Naive thymus-derived CD4-positive, alpha-beta T cell (primary cell): ENCODE results near the gene ERN2. TPM values are rescaled to one million over a fixed set of nuclear protein-coding genes. Genes with fewer than 3 reads are reported as not detected.
A peak's percentile ranks its signal among the peaks of the same experiment; 100 is the strongest.

Experiments used
- ATAC-seq: fragments of 150-1000 bp; cut with Tn5 transposase; 2 replicates; pipeline ENCODE4 v1.10.0; 2021; ENCODE audit warnings: mild to moderate bottlenecking, moderate library complexity
- CTCF ChIA-PET: fragments of 350-600 bp; sonication (Branson Sonifier 250); formaldehyde crosslinking; loops from one replicate; lab custom pipeline; 2021; ENCODE audit warnings: antibody characterized with exemption; lab: Charles Lee
- POLR2A ChIA-PET: fragments of 350-600 bp; sonication (Branson Sonifier 250); formaldehyde crosslinking; loops from one replicate; lab custom pipeline; 2021; ENCODE audit warnings: antibody characterized with exemption, inconsistent platforms; lab: Charles Lee
- DNase-seq, 9 donors: peaks; one replicate each; pipeline versions ENCODE4 v3.0.0 to v3.0.0-alpha.2; 2020 to 2022; ENCODE audit warnings: mixed read lengths in 1 of 9
- H3K27ac ChIP-seq: one replicate; pipeline ENCODE4 v1.7.0; 2013; ENCODE audit warnings: mild to moderate bottlenecking, low read depth, low read length, moderate library complexity
- H3K27me3 ChIP-seq, 2 donors: one replicate each; pipeline ENCODE4 v1.7.0; 2013; ENCODE audit warnings: low read length in 2 of 2, mild to moderate bottlenecking in 2 of 2, moderate library complexity in 2 of 2; ENCODE audit not compliant: control insufficient read depth in 2 of 2, insufficient read depth in 2 of 2
- H3K36me3 ChIP-seq, 3 experiments: 1 replicate in 2 of 3; 2 replicates in 1 of 3; pipeline ENCODE4 v1.7.0; 2013; ENCODE audit warnings: low read length in 3 of 3, mild to moderate bottlenecking in 3 of 3, moderate library complexity in 1 of 3; ENCODE audit not compliant: insufficient read depth in 3 of 3, control insufficient read depth in 2 of 3
- H3K4me1 ChIP-seq, 2 donors: one replicate each; pipeline ENCODE4 v1.7.0; 2013; ENCODE audit warnings: low read length in 2 of 2, mild to moderate bottlenecking in 2 of 2, moderate library complexity in 1 of 2; ENCODE audit not compliant: control insufficient read depth in 2 of 2, insufficient read depth in 2 of 2
- H3K4me3 ChIP-seq: 2 replicates; pipeline ENCODE4 v1.7.0; 2013; ENCODE audit warnings: mild to moderate bottlenecking, low read length
- H3K9me3 ChIP-seq, 3 experiments: 1 replicate in 2 of 3; 2 replicates in 1 of 3; pipeline ENCODE4 v1.7.0; 2013; ENCODE audit warnings: low read length in 3 of 3; ENCODE audit not compliant: control insufficient read depth in 2 of 3
- H3K27ac Mint-ChIP-seq, 9 donors: one replicate each; pipeline ENCODE4 v1.8.0; 2020 to 2022; ENCODE audit warnings: mixed read lengths in 9 of 9, mild to moderate bottlenecking in 8 of 9, moderate library complexity in 5 of 9, inconsistent platforms in 2 of 9
- H3K27me3 Mint-ChIP-seq, 5 donors: one replicate each; pipeline ENCODE4 v1.8.0; 2021 to 2022; ENCODE audit warnings: mixed read lengths in 5 of 5, mild to moderate bottlenecking in 1 of 5
- H3K36me3 Mint-ChIP-seq, 5 donors: one replicate each; pipeline ENCODE4 v1.8.0; 2020 to 2022; ENCODE audit warnings: mixed read lengths in 5 of 5, mild to moderate bottlenecking in 3 of 5, inconsistent platforms in 1 of 5
- H3K4me1 Mint-ChIP-seq, 7 donors: one replicate each; pipeline ENCODE4 v1.8.0; 2020 to 2022; ENCODE audit warnings: mixed read lengths in 7 of 7, mild to moderate bottlenecking in 3 of 7, inconsistent platforms in 1 of 7
- H3K4me3 Mint-ChIP-seq, 10 donors: one replicate each; pipeline ENCODE4 v1.8.0; 2020 to 2022; ENCODE audit warnings: mild to moderate bottlenecking in 10 of 10, mixed read lengths in 10 of 10, moderate library complexity in 6 of 10, inconsistent platforms in 2 of 10
- H3K9me3 Mint-ChIP-seq, 11 donors: one replicate each; pipeline ENCODE4 v1.8.0; 2020 to 2022; ENCODE audit warnings: mixed read lengths in 11 of 11, mild to moderate bottlenecking in 4 of 11, inconsistent platforms in 1 of 11, moderate library complexity in 1 of 11
- intact Hi-C, 2 donors: fragments of 100-400 bp; cut with micrococcal nuclease; formaldehyde crosslinking; loops; one replicate each; pipeline ENCODE4 v1.15.1; 2023
- polyA plus RNA-seq, 2 donors: library from polyadenylated mRNA; unstranded; fragments of 300-500 nt; fragmentation: Illumina TruSeq; gene quantifications; one replicate each; pipeline ENCODE4 v1.2.3, GENCODE V29; 2021
- total RNA-seq, 6 experiments: library from RNA in 5 of 6; stranded (reverse) in 5 of 6; gene quantifications; 1 replicate in 5 of 6; 2 replicates in 1 of 6; pipeline ENCODE4 v1.2.3 and lab custom pipeline; 2021 to 2026

Gene ERN2
- total and polyA plus RNA-seq, 7 experiments from 2014 or later, result not detected

GRCh38 chr16:23682181-23682580 lies 30.8 kb downstream of the ERN2 start:
- DNase-seq, result no peak
- Histone ChIP-seq H3K27me3 (no peaks in the 10 kb centered on the region), H3K9me3 (no peaks in the 10 kb centered on the region), H3K4me3 (no peak overlapping the region), H3K36me3 (peaks cover 0 to 25% (median 0%) of the 10 kb centered on the region in 3 experiments), H3K4me1 (peaks cover 9 to 10% of the 10 kb centered on the region in 2 donors), H3K27ac (no peak overlapping the region)
- H3K4me3 Mint-ChIP-seq, result no peak overlapping the region
- ChIA-PET CTCF (no interaction called here), POLR2A (no interaction called here)
- peaks cover 10 to 43% (median 19%) of the 10 kb centered on the region in 7 donors for H3K4me1 Mint-ChIP-seq
- H3K9me3 Mint-ChIP-seq, result no peaks in the 10 kb centered on the region
- H3K27me3 Mint-ChIP-seq, result peaks cover 0 to 9% (median 0%) of the 10 kb centered on the region in 5 donors
- no peak for ATAC-seq
- H3K27ac Mint-ChIP-seq, result no peak overlapping the region
- peaks cover 4 to 27% (median 4%) of the 10 kb centered on the region in 5 donors for H3K36me3 Mint-ChIP-seq
- intact Hi-C loops, result no loop called here

- Histone ChIP-seq H3K9me3 (no peaks in the 10 kb centered on the region), H3K27ac (no peak overlapping the region), H3K4me1 (peaks cover 9 to 10% of the 10 kb centered on the region in 2 donors), H3K36me3 (peaks cover 0 to 17% (median 0%) of the 10 kb centered on the region in 3 experiments), H3K4me3 (no peak overlapping the region), H3K27me3 (no peaks in the 10 kb centered on the region)
- Mint-ChIP-seq H3K4me3 (peak overlapping the region in 7 of 10 donors; percentile 0 to 96 (median 84)), H3K27ac (peak overlapping the region in 1 of 9 donors; percentile 73), H3K4me1 (peaks cover 10 to 47% (median 23%) of the 10 kb centered on the region in 7 donors), H3K27me3 (peaks cover 0 to 9% (median 0%) of the 10 kb centered on the region in 5 donors), H3K9me3 (no peaks in the 10 kb centered on the region), H3K36me3 (peaks cover 4 to 23% (median 4%) of the 10 kb centered on the region in 5 donors)
- ATAC-seq (no peak), DNase-seq (no peak)
- CTCF ChIA-PET, result interaction anchor here (1.1 kb wide), 1 partner anchor 574 kb away, joined by 3 read pairs; no protein-coding TSS in a partner anchor
- intact Hi-C loops, result loop anchor here (2.0 to 10.0 kb wide), 3 partner anchors 39 to 335 kb away; partner anchors contain the start of genes DCTN5 (in 1 of the 2), NDUFAB1 (in 1 of the 2) and PALB2 (in 1 of the 2)
- POLR2A ChIA-PET, result no interaction called here
Measured at GRCh38 chr16:23679986-23680336, 33.1 kb downstream of the ERN2 start.

GRCh38 chr16:23679274-23679985 lies 33.6 kb downstream of the ERN2 start:
- H3K9me3 ChIP-seq, result no peaks in the 10 kb centered on the region
- H3K4me3 Mint-ChIP-seq, result peak overlapping the region; percentile 61 to 96 (median 84)
- H3K27me3 ChIP-seq, result no peaks in the 10 kb centered on the region
- H3K27me3 Mint-ChIP-seq, result peaks cover 0 to 9% (median 0%) of the 10 kb centered on the region in 5 donors
- H3K36me3 Mint-ChIP-seq, result peaks cover 4 to 27% (median 4%) of the 10 kb centered on the region in 5 donors
- peak overlapping the region; percentile 39 for H3K27ac ChIP-seq
- peak overlapping the region in 1 of 9 donors; percentile 73 for H3K27ac Mint-ChIP-seq
- peaks cover 9 to 10% of the 10 kb centered on the region in 2 donors for H3K4me1 ChIP-seq
- peaks cover 0 to 17% (median 0%) of the 10 kb centered on the region in 3 experiments for H3K36me3 ChIP-seq
- H3K4me3 ChIP-seq, result peak overlapping the region; percentile 80
- CTCF ChIA-PET, result interaction anchor here (1.1 kb wide), 1 partner anchor 575 kb away, joined by 3 read pairs; no protein-coding TSS in a partner anchor
- intact Hi-C loops, result loop anchor here (2.0 to 10.0 kb wide), 3 partner anchors 39 to 335 kb away; partner anchors contain the start of genes DCTN5 (in 1 of the 2), NDUFAB1 (in 1 of the 2) and PALB2 (in 1 of the 2)
- POLR2A ChIA-PET, result no interaction called here
- DNase-seq, result peak in 1 of 9 donors; percentile 35
- ATAC-seq, result no peak
- H3K4me1 Mint-ChIP-seq, result peaks cover 10 to 47% (median 23%) of the 10 kb centered on the region in 7 donors
- H3K9me3 Mint-ChIP-seq, result no peaks in the 10 kb centered on the region

- Histone ChIP-seq H3K36me3 (peaks cover 0 to 17% (median 0%) of the 10 kb centered on the region in 3 experiments), H3K27me3 (no peaks in the 10 kb centered on the region), H3K27ac (peak within 1 kb of the TSS; percentile 39), H3K4me1 (peaks cover 9 to 10% of the 10 kb centered on the region in 2 donors), H3K9me3 (no peaks in the 10 kb centered on the region), H3K4me3 (peak within 1 kb of the TSS; percentile 80)
- ChIA-PET POLR2A (no interaction called here), CTCF (interaction anchor here (1.1 kb wide), 1 partner anchor 576 kb away, joined by 3 read pairs; no protein-coding TSS in a partner anchor)
- Mint-ChIP-seq H3K27ac (peak within 1 kb of the TSS in 4 of 9 donors; percentile 50 to 73 (median 60)), H3K4me1 (peaks cover 10 to 44% (median 23%) of the 10 kb centered on the region in 7 donors), H3K36me3 (peaks cover 4 to 26% (median 4%) of the 10 kb centered on the region in 5 donors), H3K27me3 (peaks cover 0 to 9% (median 0%) of the 10 kb centered on the region in 5 donors), H3K4me3 (peak within 1 kb of the TSS; percentile 61 to 96 (median 84)), H3K9me3 (no peaks in the 10 kb centered on the region)
- ATAC-seq (peak; percentile 96), DNase-seq (peak; percentile 44 to 85 (median 65))
- intact Hi-C loops, result loop anchor here (1.0 to 10.0 kb wide), 5 partner anchors 37 to 336 kb away; partner anchors contain the start of genes DCTN5 (in 2 of the 2), PALB2 (in 2 of the 2), EARS2 (in 1 of the 2) and NDUFAB1 (in 1 of the 2)
Measured at GRCh38 chr16:23678430-23679273, 34.4 kb downstream of the ERN2 start, which contains the start of gene PLK1. Gene PLK1, plus strand, starts transcription at chr16:23678889. Its CDS starts 44 bp downstream, at chr16:23678933.

- Histone ChIP-seq H3K4me1 (peaks cover 9 to 10% of the 10 kb centered on the region in 2 donors), H3K27me3 (no peaks in the 10 kb centered on the region), H3K36me3 (peaks cover 0 to 17% (median 0%) of the 10 kb centered on the region in 3 experiments), H3K27ac (no peak overlapping the region), H3K4me3 (no peak overlapping the region), H3K9me3 (no peaks in the 10 kb centered on the region)
- H3K4me1 Mint-ChIP-seq, result peaks cover 10 to 40% (median 23%) of the 10 kb centered on the region in 7 donors
- no peaks in the 10 kb centered on the region for H3K9me3 Mint-ChIP-seq
- no peak for ATAC-seq
- intact Hi-C loops, result loop anchor here in 1 of 2 donors (10.0 kb wide), 1 partner anchor 338 kb away; no protein-coding TSS in a partner anchor
- CTCF ChIA-PET, result no interaction called here
- H3K27ac Mint-ChIP-seq, result peak overlapping the region in 3 of 9 donors; percentile 2 to 32 (median 23)
- H3K36me3 Mint-ChIP-seq, result peaks cover under 1 to 25% (median 3%) of the 10 kb centered on the region in 5 donors
- peak overlapping the region in 9 of 10 donors; percentile 59 to 91 (median 84) for H3K4me3 Mint-ChIP-seq
- POLR2A ChIA-PET, result no interaction called here
- peaks cover 0 to 9% (median 0%) of the 10 kb centered on the region in 5 donors for H3K27me3 Mint-ChIP-seq
- no peak for DNase-seq
Measured at GRCh38 chr16:23676924-23677480, 36.0 kb downstream of the ERN2 start.
